Fibroblast of villous mesenchyme (primary cell): ENCODE data around the gene NLGN1. TPM values are rescaled to one million over a fixed set of nuclear protein-coding genes. Genes with fewer than 3 reads are reported as not detected.

Experiments
- DNase-seq: peaks from one replicate; pipeline ENCODE4 v3.0.0-alpha.2; 2010; ENCODE audit warnings: low read depth
- H3K4me3 ChIP-seq: 2 replicates; pipeline ENCODE4 v1.5.1; 2011; ENCODE audit warnings: low read depth, mild to moderate bottlenecking, low read length
- total RNA-seq: library from RNA; depleted of rRNA; stranded (reverse); fragments of >200 nt; gene quantifications from 2 replicates; pipeline ENCODE4 v1.2.3, GENCODE V29; 2012
- TF ChIP-seq, protein P1 (sequence below): IDR thresholded peaks from 2 replicates; pipeline ENCODE4 v1.5.1; 2012; ENCODE audit warnings: low read depth, mild to moderate bottlenecking, low read length; ENCODE audit not compliant: insufficient read depth

The NLGN1 gene
- total RNA-seq, 1 donor, result 18.1 TPM

DNA sequence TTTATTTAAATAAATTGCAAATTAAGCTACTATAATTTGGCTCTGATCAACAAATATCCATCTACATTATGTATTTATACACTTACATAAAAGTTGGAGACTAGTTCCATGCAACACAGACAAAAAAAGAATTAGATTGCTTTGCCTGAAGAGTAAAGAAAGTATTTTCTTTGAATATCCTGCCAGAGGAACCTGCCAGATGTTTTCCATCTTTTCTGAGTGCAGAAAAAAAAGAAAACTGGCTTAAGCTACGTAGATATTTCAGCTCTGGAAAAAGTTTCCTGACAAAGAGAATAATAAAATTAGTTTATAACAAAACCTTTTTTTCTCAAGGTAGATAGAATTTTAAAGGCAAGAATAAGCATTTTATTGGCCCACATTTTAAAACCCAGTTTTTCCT is 854.1 kb downstream of the NLGN1 start:
- TF ChIP-seq, protein P1, sequence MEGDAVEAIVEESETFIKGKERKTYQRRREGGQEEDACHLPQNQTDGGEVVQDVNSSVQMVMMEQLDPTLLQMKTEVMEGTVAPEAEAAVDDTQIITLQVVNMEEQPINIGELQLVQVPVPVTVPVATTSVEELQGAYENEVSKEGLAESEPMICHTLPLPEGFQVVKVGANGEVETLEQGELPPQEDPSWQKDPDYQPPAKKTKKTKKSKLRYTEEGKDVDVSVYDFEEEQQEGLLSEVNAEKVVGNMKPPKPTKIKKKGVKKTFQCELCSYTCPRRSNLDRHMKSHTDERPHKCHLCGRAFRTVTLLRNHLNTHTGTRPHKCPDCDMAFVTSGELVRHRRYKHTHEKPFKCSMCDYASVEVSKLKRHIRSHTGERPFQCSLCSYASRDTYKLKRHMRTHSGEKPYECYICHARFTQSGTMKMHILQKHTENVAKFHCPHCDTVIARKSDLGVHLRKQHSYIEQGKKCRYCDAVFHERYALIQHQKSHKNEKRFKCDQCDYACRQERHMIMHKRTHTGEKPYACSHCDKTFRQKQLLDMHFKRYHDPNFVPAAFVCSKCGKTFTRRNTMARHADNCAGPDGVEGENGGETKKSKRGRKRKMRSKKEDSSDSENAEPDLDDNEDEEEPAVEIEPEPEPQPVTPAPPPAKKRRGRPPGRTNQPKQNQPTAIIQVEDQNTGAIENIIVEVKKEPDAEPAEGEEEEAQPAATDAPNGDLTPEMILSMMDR, result no peak
- no peak for DNase-seq
- no peak overlapping the region for H3K4me3 ChIP-seq

GRCh38 chr3:174253196-174253823 is 855.8 kb downstream of the NLGN1 start:
- TF ChIP-seq, protein P1, result no peak
- no peak overlapping the region for H3K4me3 ChIP-seq
- DNase-seq, result no peak

- TF ChIP-seq, protein P1, result no peak
- DNase-seq, result no peak
- H3K4me3 ChIP-seq, result no peak overlapping the region
These were observed 856.4 kb downstream of the NLGN1 start for GRCh38 chr3:174253940-174254339.

GRCh38 chr3:174255454-174255853 is 857.9 kb downstream of the NLGN1 start:
- no peak overlapping the region for H3K4me3 ChIP-seq
- no peak for DNase-seq
- TF ChIP-seq, protein P1, result no peak

DNA sequence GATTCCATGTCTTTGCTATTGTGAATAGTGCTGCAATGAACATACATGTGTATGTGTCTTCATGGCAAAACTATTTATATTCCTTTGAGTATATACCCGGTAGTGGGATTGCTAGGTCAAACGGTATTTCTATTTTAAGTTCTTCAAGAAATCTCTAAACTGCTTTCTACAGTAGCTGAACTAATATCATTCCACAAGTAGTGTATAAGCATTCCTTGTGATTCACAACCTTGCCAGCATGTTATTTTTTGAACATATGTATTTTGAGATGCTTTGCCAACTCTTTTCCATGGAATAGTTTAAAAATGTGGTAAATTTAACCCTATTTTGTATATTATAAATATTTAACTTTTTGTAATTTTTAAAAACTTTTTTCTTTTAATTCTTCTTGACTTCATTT is 868.9 kb downstream of the NLGN1 start:
- no peak overlapping the region for H3K4me3 ChIP-seq
- DNase-seq, result no peak
- TF ChIP-seq, protein P1, result no peak

GRCh38 chr3:174268061-174268460 is 870.5 kb downstream of the NLGN1 start:
- TF ChIP-seq, protein P1, result no peak
- no peak for DNase-seq

DNA sequence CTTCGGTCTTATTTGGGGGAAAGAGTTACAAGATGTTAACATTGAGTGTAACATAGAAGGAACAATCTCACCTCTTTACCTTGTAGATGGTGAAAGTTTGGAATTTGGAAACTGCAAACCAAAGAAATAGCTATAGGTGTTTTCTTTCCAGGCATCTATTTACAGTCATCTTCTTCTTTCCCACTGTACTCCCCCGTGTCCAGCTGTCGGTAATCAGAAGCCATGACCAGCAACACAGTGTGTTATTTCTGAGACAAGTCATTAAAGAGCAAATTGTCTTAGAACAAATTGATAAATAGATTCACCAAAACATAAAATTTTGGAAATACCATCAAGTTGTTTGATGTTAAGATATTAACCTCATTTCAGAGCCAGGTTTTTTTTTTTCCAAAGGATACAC is 871.0 kb downstream of the NLGN1 start:
- TF ChIP-seq, protein P1, result no peak
- H3K4me3 ChIP-seq, result no peak overlapping the region
- DNase-seq, result peak; percentile 1

More at GRCh38 chr3:174268061-174268460, 870.5 kb downstream of the NLGN1 start:
- no peak overlapping the region for H3K4me3 ChIP-seq
